AG04449 (cell line): ENCODE measurements around the gene CSN3.
"Not testable (repeated sequence)": the region's sequence is repeated elsewhere in the genome, so short reads cannot be mapped to it uniquely, and the experiment has no call there.

Experiments used
- CTCF ChIA-PET: fragments of 350-600 bp; formaldehyde crosslinking; extraction: SDS; loops from one replicate; lab custom pipeline; 2021; ENCODE audit warnings: antibody characterized with exemption; lab: Yijun Ruan, JAX
- POLR2A ChIA-PET: fragments of 400-600, 350-600 bp; formaldehyde crosslinking; extraction: SDS; loops from one replicate; lab custom pipeline; 2020; ENCODE audit warnings: antibody characterized with exemption, inconsistent platforms; lab: Yijun Ruan, JAX
- DNase-seq: peaks from one replicate; pipeline ENCODE4 v3.0.0-alpha.2; 2010; ENCODE audit warnings: low read depth, low spot score
- H3K4me3 ChIP-seq: 2 replicates; pipeline ENCODE4 v1.5.1; 2011; ENCODE audit warnings: low read depth, mild to moderate bottlenecking, control low read depth, low read length
- TF ChIP-seq, protein P1 (sequence below): IDR thresholded peaks from one replicate; pipeline ENCODE4 v1.5.1; 2011; ENCODE audit warnings: mild to moderate bottlenecking, moderate library complexity, low read length, control low read depth, inconsistent platforms; ENCODE audit not compliant: insufficient read depth; ENCODE audit errors: missing control alignments

Gene CSN3

GRCh38 chr4:70242297-70242696 is at the start of gene CSN3:
Gene CSN3, plus strand, starts transcription at chr4:70242597. Its CDS starts 2,223 bp downstream, at chr4:70244820.
- CTCF ChIA-PET, H3K4me3 ChIP-seq, DNase-seq, POLR2A ChIA-PET: not testable (repeated sequence)

- no peak overlapping the region for H3K4me3 ChIP-seq
- POLR2A ChIA-PET: no interaction called here
- TF ChIP-seq, protein P1, sequence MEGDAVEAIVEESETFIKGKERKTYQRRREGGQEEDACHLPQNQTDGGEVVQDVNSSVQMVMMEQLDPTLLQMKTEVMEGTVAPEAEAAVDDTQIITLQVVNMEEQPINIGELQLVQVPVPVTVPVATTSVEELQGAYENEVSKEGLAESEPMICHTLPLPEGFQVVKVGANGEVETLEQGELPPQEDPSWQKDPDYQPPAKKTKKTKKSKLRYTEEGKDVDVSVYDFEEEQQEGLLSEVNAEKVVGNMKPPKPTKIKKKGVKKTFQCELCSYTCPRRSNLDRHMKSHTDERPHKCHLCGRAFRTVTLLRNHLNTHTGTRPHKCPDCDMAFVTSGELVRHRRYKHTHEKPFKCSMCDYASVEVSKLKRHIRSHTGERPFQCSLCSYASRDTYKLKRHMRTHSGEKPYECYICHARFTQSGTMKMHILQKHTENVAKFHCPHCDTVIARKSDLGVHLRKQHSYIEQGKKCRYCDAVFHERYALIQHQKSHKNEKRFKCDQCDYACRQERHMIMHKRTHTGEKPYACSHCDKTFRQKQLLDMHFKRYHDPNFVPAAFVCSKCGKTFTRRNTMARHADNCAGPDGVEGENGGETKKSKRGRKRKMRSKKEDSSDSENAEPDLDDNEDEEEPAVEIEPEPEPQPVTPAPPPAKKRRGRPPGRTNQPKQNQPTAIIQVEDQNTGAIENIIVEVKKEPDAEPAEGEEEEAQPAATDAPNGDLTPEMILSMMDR: no peak
- CTCF ChIA-PET: no interaction called here
- DNase-seq: no peak
These were observed 49.5 kb upstream of the CSN3 start for GRCh38 chr4:70192895-70193294.

DNA sequence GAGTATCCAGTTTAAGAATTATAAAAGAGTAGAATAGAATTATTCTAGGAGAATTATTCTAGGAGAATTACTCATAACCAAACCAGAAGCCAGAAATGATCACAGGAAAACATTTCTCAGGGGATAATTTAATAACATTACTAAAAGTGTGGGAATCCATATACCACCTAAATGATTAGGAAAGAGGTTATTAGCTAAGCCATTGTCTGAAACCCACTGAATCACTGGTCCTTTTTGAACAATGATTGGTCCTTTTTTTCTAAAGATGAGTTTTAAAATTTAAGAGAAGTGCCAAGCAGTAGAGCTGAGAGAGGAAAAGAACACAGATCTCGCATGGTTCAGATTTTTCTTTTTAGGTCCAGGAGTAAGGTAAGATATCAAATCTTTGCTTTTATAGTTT is 47.0 kb upstream of the CSN3 start, which contains the start of gene ODAM:
Gene ODAM, plus strand, starts transcription at position 301 of the 400 bp plus-strand sequence. CDS start 819 bp downstream, outside the sequence.
- DNase-seq: no peak
- POLR2A ChIA-PET: no interaction called here
- CTCF ChIA-PET: interaction anchor here (1.4 kb wide), 1 partner anchor 12 kb away, joined by 10 read pairs; no protein-coding TSS in a partner anchor
- TF ChIP-seq, protein P1: no peak
- no peak within 1 kb of the TSS for H3K4me3 ChIP-seq

DNA sequence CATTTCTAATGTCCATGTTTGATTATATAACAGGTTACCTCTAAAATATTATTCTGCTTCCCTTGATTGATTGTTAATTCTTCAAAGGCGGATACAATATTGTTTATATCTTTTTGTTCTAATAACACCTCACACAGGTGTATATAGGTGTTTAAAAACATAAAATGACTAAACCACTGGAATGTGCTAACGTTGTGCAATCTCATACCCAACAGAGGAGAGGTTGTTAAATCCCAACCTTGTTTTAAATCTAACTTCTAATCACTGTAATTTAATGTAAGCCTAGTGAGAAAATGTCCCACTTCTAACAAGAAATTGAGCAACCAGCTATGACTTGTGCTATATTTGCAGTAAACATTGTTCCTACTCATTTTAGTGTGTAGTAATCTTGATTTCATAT is 45.5 kb upstream of the CSN3 start:
- POLR2A ChIA-PET: no interaction called here
- CTCF ChIA-PET: interaction anchor here (1.4 kb wide), 1 partner anchor 13 kb away, joined by 10 read pairs; no protein-coding TSS in a partner anchor
- no peak for DNase-seq
- TF ChIP-seq, protein P1: no peak
- H3K4me3 ChIP-seq: no peak overlapping the region

GRCh38 chr4:70197842-70198241 is 44.6 kb upstream of the CSN3 start:
- ChIA-PET CTCF (interaction anchor here (1.0 to 1.1 kb wide), 3 partner anchors 13 to 15 kb away, joined by 3 read pairs; no protein-coding TSS in a partner anchor), POLR2A (no interaction called here)
- TF ChIP-seq, protein P1: no peak
- DNase-seq: no peak
- no peak overlapping the region for H3K4me3 ChIP-seq

GRCh38 chr4:70203601-70204000 is 38.8 kb upstream of the CSN3 start:
- no peak overlapping the region for H3K4me3 ChIP-seq
- DNase-seq: no peak
- TF ChIP-seq, protein P1: no peak
- ChIA-PET POLR2A (no interaction called here), CTCF (interaction anchor here (2.0 kb wide), 1 partner anchor 19 kb away, joined by 7 read pairs; no protein-coding TSS in a partner anchor)

GRCh38 chr4:70212752-70213151 is 29.6 kb upstream of the CSN3 start:
- POLR2A ChIA-PET, DNase-seq, H3K4me3 ChIP-seq, CTCF ChIA-PET: not testable (repeated sequence)

DNA sequence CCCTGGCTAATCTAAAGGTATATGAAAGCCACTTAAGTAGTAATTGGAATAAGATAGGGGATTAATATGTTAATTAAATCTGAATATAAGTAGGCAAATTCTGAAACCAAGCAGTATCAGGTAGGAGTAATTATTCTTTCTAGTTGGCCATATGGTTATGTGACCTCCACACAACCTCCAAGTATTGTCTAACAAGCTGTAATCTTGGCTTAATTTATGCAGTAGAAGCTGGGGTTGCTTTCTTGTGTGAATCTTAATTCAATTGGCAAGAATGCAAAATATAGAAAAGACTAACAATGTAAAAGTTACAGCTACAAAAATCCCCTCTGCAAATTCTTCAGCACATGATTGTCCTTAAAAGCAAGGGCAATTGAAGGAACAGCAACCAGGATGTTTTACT is 26.3 kb upstream of the CSN3 start:
- POLR2A ChIA-PET: not testable (repeated sequence)

DNA sequence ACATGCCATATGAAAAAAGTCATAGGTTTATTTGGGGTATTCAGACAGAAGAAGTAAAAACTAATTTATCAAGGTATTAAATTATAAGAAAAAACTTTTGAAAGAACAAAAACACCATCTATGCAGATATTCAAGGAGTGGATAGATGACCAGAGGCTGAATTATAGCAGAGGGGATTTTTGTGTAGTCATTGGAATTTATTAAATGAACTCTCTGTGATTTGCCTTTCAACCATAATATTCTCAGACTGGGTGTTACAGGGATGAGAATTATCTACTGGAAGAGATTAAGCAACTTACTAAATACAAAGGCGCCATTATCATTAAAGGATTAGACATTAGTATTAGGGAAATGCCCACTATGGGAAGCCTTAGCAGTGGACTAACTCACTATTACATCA is 25.8 kb upstream of the CSN3 start:
- DNase-seq, CTCF ChIA-PET, POLR2A ChIA-PET, H3K4me3 ChIP-seq: not testable (repeated sequence)

More for the DNA sequence above, 26.3 kb upstream of the CSN3 start:
- CTCF ChIA-PET, DNase-seq, H3K4me3 ChIP-seq: not testable (repeated sequence)

DNA sequence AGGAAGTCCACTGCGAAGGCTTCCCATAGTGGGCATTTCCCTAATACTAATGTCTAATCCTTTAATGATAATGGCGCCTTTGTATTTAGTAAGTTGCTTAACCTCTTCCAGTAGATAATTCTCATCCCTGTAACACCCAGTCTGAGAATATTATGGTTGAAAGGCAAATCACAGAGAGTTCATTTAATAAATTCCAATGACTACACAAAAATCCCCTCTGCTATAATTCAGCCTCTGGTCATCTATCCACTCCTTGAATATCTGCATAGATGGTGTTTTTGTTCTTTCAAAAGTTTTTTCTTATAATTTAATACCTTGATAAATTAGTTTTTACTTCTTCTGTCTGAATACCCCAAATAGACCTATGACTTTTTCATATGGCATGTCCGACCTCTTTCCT is 21.0 kb upstream of the CSN3 start:
- DNase-seq: not testable (repeated sequence)

DNA sequence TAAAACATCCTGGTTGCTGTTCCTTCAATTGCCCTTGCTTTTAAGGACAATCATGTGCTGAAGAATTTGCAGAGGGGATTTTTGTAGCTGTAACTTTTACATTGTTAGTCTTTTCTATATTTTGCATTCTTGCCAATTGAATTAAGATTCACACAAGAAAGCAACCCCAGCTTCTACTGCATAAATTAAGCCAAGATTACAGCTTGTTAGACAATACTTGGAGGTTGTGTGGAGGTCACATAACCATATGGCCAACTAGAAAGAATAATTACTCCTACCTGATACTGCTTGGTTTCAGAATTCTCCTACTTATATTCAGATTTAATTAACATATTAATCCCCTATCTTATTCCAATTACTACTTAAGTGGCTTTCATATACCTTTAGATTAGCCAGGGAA is 20.6 kb upstream of the CSN3 start:
- POLR2A ChIA-PET, CTCF ChIA-PET, H3K4me3 ChIP-seq, DNase-seq: not testable (repeated sequence)

More for the DNA sequence above, 21.0 kb upstream of the CSN3 start:
- POLR2A ChIA-PET, CTCF ChIA-PET, H3K4me3 ChIP-seq: not testable (repeated sequence)
